HepG2 (cell line): ENCODE measurements around the gene C14orf93. TPM values are rescaled to one million over a fixed set of nuclear protein-coding genes. Genes with fewer than 3 reads are reported as not detected.

ENCODE experiments used
- ATAC-seq: fragments of 200-7000 bp; cut with Tn5 transposase; 3 replicates; pipeline ENCODE4 v1.9.1; 2020; ENCODE audit warnings: mild to moderate bottlenecking, moderate library complexity
- BruUV-seq: library from RNA; stranded (reverse); fragments of 400-500 nt; replicated peaks from 2 replicates; lab custom pipeline; 2021; lab: Mats Ljungman, UMichigan
- CTCF ChIA-PET: fragments of 300-600 bp; formaldehyde crosslinking; extraction: SDS; loops from one replicate; lab custom pipeline; 2021; ENCODE audit warnings: low total read pairs, inconsistent platforms, low intra/inter-chr PET ratio; lab: Yijun Ruan, JAX
- POLR2A ChIA-PET: fragments of 350-600 bp; sonication (Branson Sonifier 250); formaldehyde crosslinking; loops from one replicate; lab custom pipeline; 2020; ENCODE audit warnings: antibody characterized with exemption, inconsistent platforms; lab: Yijun Ruan, JAX
- DNase-seq: peaks from one replicate; pipeline ENCODE4 v3.0.0-alpha.2; 2015; ENCODE audit warnings: low spot score
- FAIRE-seq: peaks from 3 replicates; lab custom pipeline; 2011; peaks lifted over from hg19 to GRCh38; lab: Jason Lieb, UNC
- H2AFZ ChIP-seq: one replicate; pipeline ENCODE4 v1.6.1; 2011; ENCODE audit warnings: low read length, inconsistent platforms
- H3K27ac ChIP-seq: fragments of 300-600 bp; 3 replicates; pipeline ENCODE4 v1.8.0; 2011; ENCODE audit warnings: mixed run types, mild to moderate bottlenecking, mixed read lengths, low read length, inconsistent platforms; ENCODE audit not compliant: insufficient read depth; ENCODE audit errors: extremely low read length
- H3K27me3 ChIP-seq, 2 experiments: fragments of 200-600 bp in 1 of 2; 2 replicates in 1 of 2; 3 replicates in 1 of 2; pipeline versions ENCODE4 v1.6.0 to v1.8.0; 2011; ENCODE audit warnings: low read length in 2 of 2, mild to moderate bottlenecking in 2 of 2, moderate library complexity in 2 of 2, inconsistent platforms in 1 of 2; ENCODE audit not compliant: insufficient read depth in 2 of 2, control insufficient read depth in 1 of 2
- H3K36me3 ChIP-seq, 2 experiments: fragments of 200-600 bp in 1 of 2; replicated peaks in 1 of 2; 2 replicates in 1 of 2; 3 replicates in 1 of 2; pipeline versions ENCODE4 v1.5.1 to v1.8.0; 2011; ENCODE audit warnings: low read length in 2 of 2, inconsistent platforms in 1 of 2; ENCODE audit not compliant: insufficient read depth in 2 of 2, control insufficient read depth in 1 of 2
- H3K4me1 ChIP-seq: 2 replicates; pipeline ENCODE4 v1.5.1; 2012; ENCODE audit warnings: low read length, inconsistent platforms; ENCODE audit not compliant: insufficient read depth
- H3K4me2 ChIP-seq: 2 replicates; pipeline ENCODE4 v1.6.0; 2011; ENCODE audit warnings: low read depth, low read length, inconsistent platforms
- H3K4me3 ChIP-seq, 3 experiments: fragments of 200-600 bp in 1 of 3; sonication (generic), shearing (Covaris generic) in 1 of 3; replicated peaks in 1 of 3; 2 replicates each; pipeline ENCODE4 v1.5.1; 2011 to 2016; ENCODE audit warnings: low read length in 3 of 3, inconsistent platforms in 2 of 3, low read depth in 2 of 3, mild to moderate bottlenecking in 2 of 3, control low read depth in 1 of 3, mixed read lengths in 1 of 3; ENCODE audit not compliant: insufficient read depth in 1 of 3
- H3K79me2 ChIP-seq: one replicate; pipeline ENCODE4 v1.6.1; 2011; ENCODE audit warnings: low read length, inconsistent platforms; ENCODE audit not compliant: insufficient read depth
- H3K9ac ChIP-seq: 2 replicates; pipeline ENCODE4 v1.6.0; 2011; ENCODE audit warnings: mild to moderate bottlenecking, low read depth, low read length, inconsistent platforms; ENCODE audit not compliant: insufficient read depth
- H3K9me3 ChIP-seq: 2 replicates; pipeline ENCODE4 v1.5.1; 2012; ENCODE audit warnings: mild to moderate bottlenecking, low read length
- H4K20me1 ChIP-seq: 2 replicates; pipeline ENCODE4 v1.6.0; 2011; ENCODE audit warnings: inconsistent platforms, mild to moderate bottlenecking, low read length, moderate library complexity; ENCODE audit not compliant: insufficient read depth
- ATF5 ChIP-seq: sonication (generic); formaldehyde crosslinking; IDR thresholded peaks from 2 replicates; pipeline ENCODE4 v1.4.0; 2020; ENCODE audit warnings: mild to moderate bottlenecking, low read depth, missing genetic modification reagents
- BRCA1 ChIP-seq: sonication (generic); formaldehyde crosslinking; IDR thresholded peaks from 2 replicates; pipeline ENCODE4 v1.4.0; 2020; ENCODE audit warnings: missing genetic modification reagents
- CENPX ChIP-seq: sonication (generic); formaldehyde crosslinking; IDR thresholded peaks from 2 replicates; pipeline ENCODE4 v1.9.0; 2021; ENCODE audit warnings: mild to moderate bottlenecking, missing genetic modification reagents, moderate library complexity
- FOSL2 ChIP-seq: sonication (generic); formaldehyde crosslinking; IDR thresholded peaks from 2 replicates; pipeline ENCODE4 v1.4.0; 2020; ENCODE audit warnings: missing genetic modification reagents
- FOXA1 ChIP-seq, 2 experiments: fragments of 450-650 bp in 1 of 2; sonication (generic) in 1 of 2; formaldehyde crosslinking in 1 of 2; IDR thresholded peaks; 2 replicates each; pipeline versions ENCODE4 v1.4.0 to v1.6.1; 2016 to 2020; ENCODE audit warnings: missing genetic modification reagents in 1 of 2
- FOXA3 ChIP-seq: IDR thresholded peaks from 2 replicates; pipeline ENCODE4 v1.6.1; 2016; ENCODE audit warnings: missing genetic modification reagents, missing compliant biosample characterization
- MAF1 ChIP-seq: sonication (generic); formaldehyde crosslinking; IDR thresholded peaks from 2 replicates; pipeline ENCODE4 v1.5.0; 2020; ENCODE audit warnings: missing genetic modification reagents, borderline replicate concordance
- MXI1 ChIP-seq: IDR thresholded peaks from 3 replicates; pipeline ENCODE4 v1.6.1; 2012; ENCODE audit warnings: low read depth, low read length, inconsistent platforms, borderline replicate concordance
- NR2F6 ChIP-seq, 2 experiments: IDR thresholded peaks; 2 replicates each; pipeline ENCODE4 v1.6.1; 2016; ENCODE audit warnings: antibody characterized with exemption in 1 of 2, mild to moderate bottlenecking in 1 of 2
- PAF1 ChIP-seq: IDR thresholded peaks from 2 replicates; pipeline ENCODE4 v1.6.1; 2016; ENCODE audit warnings: missing genetic modification reagents, missing compliant biosample characterization
- RNF2 ChIP-seq: fragments of 450-650 bp; conservative IDR thresholded peaks from 2 replicates; pipeline ENCODE4 v1.6.1; 2016; ENCODE audit warnings: low read depth
- SUZ12 ChIP-seq: fragments of 150-350 bp; IDR thresholded peaks from 2 replicates; pipeline ENCODE4 v1.6.1; 2014; ENCODE audit warnings: low read depth, low read length
- ZBED4 ChIP-seq: sonication (generic); formaldehyde crosslinking; IDR thresholded peaks from 2 replicates; pipeline ENCODE4 v1.4.0; 2020; ENCODE audit warnings: missing genetic modification reagents, borderline replicate concordance
- ZBTB33 ChIP-seq: sonication (generic); formaldehyde crosslinking; IDR thresholded peaks from 2 replicates; pipeline ENCODE4 v1.4.0; 2020; ENCODE audit warnings: missing genetic modification reagents
- ZBTB42 ChIP-seq: sonication (generic); formaldehyde crosslinking; IDR thresholded peaks from 2 replicates; pipeline ENCODE4 v1.5.0; 2020; ENCODE audit warnings: mild to moderate bottlenecking, missing genetic modification reagents
- ZNF484 ChIP-seq: sonication (generic); formaldehyde crosslinking; IDR thresholded peaks from 2 replicates; pipeline ENCODE4 v1.5.1; 2020; ENCODE audit warnings: mild to moderate bottlenecking, low read depth, missing genetic modification reagents, borderline replicate concordance
- ZNF580 ChIP-seq: IDR thresholded peaks from 2 replicates; pipeline ENCODE4 v1.6.1; 2016; ENCODE audit warnings: low read depth, borderline replicate concordance
- WGBS: methylation state at CpG from one replicate; pipeline ENCODE4 v1.1.6; 2017; ENCODE audit warnings: low lambda C conversion rate; 5-methylcytosine and 5-hydroxymethylcytosine counted together
- in situ Hi-C: cut with HindIII; loops from 2 replicates; pipeline ENCODE4 v1.10.0; 2017; ENCODE audit warnings: low pct_unique_long_range_greater_than_20kb; ENCODE audit not compliant: extremely low pct_ligation_motif_present
- intact Hi-C: fragments of 100-400 bp; cut with micrococcal nuclease; formaldehyde crosslinking; loops from one replicate; pipeline ENCODE4 v1.10.0; 2022; ENCODE audit not compliant: unreplicated experiment
- polyA plus RNA-seq, 8 experiments: library from polyadenylated mRNA; depleted of rRNA in 3 of 8; stranded (reverse) in 7 of 8; unstranded in 1 of 8; fragments of >200 nt; fragmentation: Illumina TruSeq in 4 of 8; extraction: Trizol in 4 of 8; gene quantifications; 2 replicates each; pipeline versions ENCODE4 v1.2.1 to v1.2.3, GENCODE V29; 2011 to 2016; ENCODE audit warnings: low read depth in 4 of 8, missing spikeins in 1 of 8, mixed read lengths in 1 of 8; ENCODE audit not compliant: insufficient read depth in 1 of 8
- total RNA-seq, 5 experiments: library from RNA; depleted of rRNA; stranded (reverse); fragments of >200 nt; fragmentation: Illumina TruSeq; extraction: Trizol; gene quantifications; 2 replicates each; pipeline ENCODE4 v1.2.3, GENCODE V29; 2016; ENCODE audit warnings: low read depth in 1 of 5

Gene C14orf93
- total and polyA plus RNA-seq, 2 of the 13 experiments (the other 11 are each of a cell fraction or from before 2014, with no cell fraction given), result 11.4 to 22.5 TPM

- H3K27me3 ChIP-seq, result no peaks in the 10 kb centered on the region; a peak in 1 of 5 replicates
- FAIRE-seq (peak; percentile 40), DNase-seq (no peak), ATAC-seq (no peak)
- ChIA-PET POLR2A (interaction anchor here (0.7 to 26.8 kb wide), 40 partner anchors 1 to 1217 kb away, joined by 3 to 1670 read pairs (median 8); partner anchors contain the start of genes ACIN1, AJUBA, BCL2L2 and C14orf119), CTCF (no interaction called here)
- peaks cover 85% of the 10 kb centered on the region for H3K79me2 ChIP-seq
- peaks cover 22 to 40% of the 10 kb centered on the region in 2 experiments for H3K36me3 ChIP-seq
- peaks cover 8% of the 10 kb centered on the region for H4K20me1 ChIP-seq
- intact Hi-C loops, result no loop called here
- H3K4me1 ChIP-seq, result peaks cover 76% of the 10 kb centered on the region
- no peak overlapping the region for H2AFZ ChIP-seq
- peak overlapping the region; percentile 93 for H3K9ac ChIP-seq
- peak overlapping the region; percentile 97 for H3K27ac ChIP-seq
- no TSS peak for BruUV-seq
- H3K4me3 ChIP-seq, result peak overlapping the region; percentile 86 to 98 (median 89)
- no peaks in the 10 kb centered on the region for H3K9me3 ChIP-seq
- 31% methylated on average over 3 of the region's 3 CpGs for WGBS
- H3K4me2 ChIP-seq, result peak overlapping the region; percentile 98
- in situ Hi-C loops, result no loop called here
- TF ChIP-seq FOXA1 (IDR thresholded peaks at IDR 0.05) (no peak), FOXA1 (CRISPR knock-in tag; IDR thresholded peaks at IDR 0.05) (no peak), ZNF580 (CRISPR knock-in tag) (no peak), NR2F6 (IDR thresholded peaks at IDR 0.05) (no peak), NR2F6 (CRISPR knock-in tag; IDR thresholded peaks at IDR 0.05) (no peak), RNF2 (no peak), ZBED4 (CRISPR knock-in tag) (0 out of 2 replicates have a peak, but pooled peaks have one; percentile 14), SUZ12 (no peak), BRCA1 (no peak), PAF1 (CRISPR knock-in tag) (0 out of 2 replicates have a peak, but pooled peaks have one; percentile 23), CENPX (CRISPR knock-in tag) (no peak), ZBTB42 (CRISPR knock-in tag) (no peak), FOXA3 (peak; percentile 44; the same call in 1 of the 2 replicates), FOSL2 (CRISPR knock-in tag) (0 out of 2 replicates have a peak, but pooled peaks have one; percentile 2), ZNF484 (CRISPR knock-in tag) (no peak), MXI1 (no peak), ZBTB33 (CRISPR knock-in tag) (peak; percentile 0; the same call in 1 of the 2 replicates), MAF1 (CRISPR knock-in tag) (no peak), ATF5 (CRISPR knock-in tag) (0 out of 2 replicates have a peak, but pooled peaks have one; percentile 23)
Measured at GRCh38 chr14:22978487-22978837, 31.5 kb downstream of the C14orf93 start.
